Measurements from ENCODE around the gene RPL27.
"Not testable (repeated sequence)": the region's sequence is repeated elsewhere in the genome, so short reads cannot be mapped to it uniquely, and the experiment has no call there.

Gene RPL27

DNA sequence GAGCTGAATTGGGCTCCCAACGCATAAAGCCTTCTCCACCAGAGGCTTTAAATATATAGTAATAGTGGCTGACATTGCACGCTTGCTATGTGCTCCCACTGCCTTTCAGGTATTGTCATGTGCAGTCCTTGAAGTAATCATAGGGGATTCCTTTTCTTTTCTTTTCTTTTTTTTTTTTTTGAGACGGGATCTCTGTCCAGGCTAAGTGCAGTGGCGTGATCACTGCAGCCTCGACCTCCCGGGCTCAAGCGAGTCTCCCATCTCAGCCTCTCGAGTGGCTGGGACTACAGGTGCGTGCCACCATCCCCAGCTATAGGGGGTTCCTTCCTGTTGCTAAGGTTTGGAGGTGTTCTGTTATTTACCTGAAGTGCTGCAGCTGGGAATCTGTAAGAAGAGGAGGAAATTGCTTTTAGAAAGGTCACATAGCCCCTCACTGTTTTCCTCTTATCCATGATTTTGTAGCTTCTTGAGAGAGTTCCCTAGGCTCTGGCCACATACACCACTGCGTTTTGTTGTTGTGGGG lies 845 bp downstream of the RPL27 start:
- Histone ChIP-seq H3K4me3 (replicated peaks; ENCODE audit: insufficient read depth, low read length) (peak overlapping the region; percentile 92), H3K27me3 (ENCODE audit: insufficient read depth, poor library complexity, severe bottlenecking) (no peaks in the 10 kb centered on the region), H3K27ac (replicated peaks) (peak overlapping the region; percentile 94)
- TF ChIP-seq GABPA (IDR thresholded peaks at IDR 0.05; ENCODE audit: low read depth) (no peak), POLR2AphosphoS5 (IDR thresholded peaks at IDR 0.05; ENCODE audit: low read depth) (no peak), SPI1 (IDR thresholded peaks at IDR 0.05; ENCODE audit: borderline replicate concordance, low read depth) (no peak), REST (IDR thresholded peaks at IDR 0.05; ENCODE audit: insufficient replicate concordance, low read depth) (no peak)
- TF ChIP-seq, protein P1, sequence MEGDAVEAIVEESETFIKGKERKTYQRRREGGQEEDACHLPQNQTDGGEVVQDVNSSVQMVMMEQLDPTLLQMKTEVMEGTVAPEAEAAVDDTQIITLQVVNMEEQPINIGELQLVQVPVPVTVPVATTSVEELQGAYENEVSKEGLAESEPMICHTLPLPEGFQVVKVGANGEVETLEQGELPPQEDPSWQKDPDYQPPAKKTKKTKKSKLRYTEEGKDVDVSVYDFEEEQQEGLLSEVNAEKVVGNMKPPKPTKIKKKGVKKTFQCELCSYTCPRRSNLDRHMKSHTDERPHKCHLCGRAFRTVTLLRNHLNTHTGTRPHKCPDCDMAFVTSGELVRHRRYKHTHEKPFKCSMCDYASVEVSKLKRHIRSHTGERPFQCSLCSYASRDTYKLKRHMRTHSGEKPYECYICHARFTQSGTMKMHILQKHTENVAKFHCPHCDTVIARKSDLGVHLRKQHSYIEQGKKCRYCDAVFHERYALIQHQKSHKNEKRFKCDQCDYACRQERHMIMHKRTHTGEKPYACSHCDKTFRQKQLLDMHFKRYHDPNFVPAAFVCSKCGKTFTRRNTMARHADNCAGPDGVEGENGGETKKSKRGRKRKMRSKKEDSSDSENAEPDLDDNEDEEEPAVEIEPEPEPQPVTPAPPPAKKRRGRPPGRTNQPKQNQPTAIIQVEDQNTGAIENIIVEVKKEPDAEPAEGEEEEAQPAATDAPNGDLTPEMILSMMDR (IDR thresholded peaks at IDR 0.05; ENCODE audit: insufficient read depth, low read length): no peak
- DNase-seq (ENCODE audit: low read depth in 1 of 2, low spot score in 1 of 2): no peak

GRCh38 chr17:43000894-43001293 lies 2.7 kb downstream of the RPL27 start:
- H3K27me3 ChIP-seq (ENCODE audit: insufficient read depth, poor library complexity, severe bottlenecking); DNase-seq (ENCODE audit: low read depth in 1 of 2, low spot score in 1 of 2): not testable (repeated sequence)
- H3K4me3 ChIP-seq (replicated peaks; ENCODE audit: insufficient read depth, low read length): peak overlapping the region; percentile 8; the same call in 1 of the 2 replicates
- TF ChIP-seq POLR2AphosphoS5 (IDR thresholded peaks at IDR 0.05; ENCODE audit: low read depth): peak; percentile 59
- H3K27ac ChIP-seq (replicated peaks): peak overlapping the region; percentile 94

DNA sequence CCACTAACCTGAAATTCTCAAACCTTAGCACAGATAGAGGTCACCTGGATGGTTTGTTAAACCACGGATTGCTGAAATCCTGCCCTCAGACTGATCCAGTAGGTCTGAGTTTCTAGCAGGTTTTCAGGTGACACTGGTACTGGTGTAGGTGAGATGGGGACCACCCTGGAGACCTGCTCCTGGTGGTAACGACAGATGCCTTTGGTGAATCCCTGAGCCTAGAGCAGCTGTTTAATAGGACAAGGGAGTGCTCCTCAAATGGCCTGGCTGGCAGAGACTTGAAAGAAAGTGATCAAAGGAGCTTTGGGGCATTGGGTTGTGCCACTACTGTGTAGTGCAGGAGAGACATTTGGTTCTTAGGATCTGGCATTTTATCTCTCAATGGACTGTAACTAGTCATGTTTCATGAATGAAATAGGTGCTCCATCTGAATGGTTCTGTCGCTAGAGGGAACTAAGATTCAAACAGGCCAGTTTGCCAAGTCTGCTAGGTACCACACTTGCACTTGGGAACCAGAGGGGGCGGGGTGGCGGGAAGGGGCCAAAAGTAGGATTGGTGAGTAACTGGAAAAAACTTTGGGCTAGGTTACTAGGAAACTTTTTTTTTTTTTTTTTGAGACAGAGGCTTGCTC lies 5.4 kb downstream of the RPL27 start:
- H3K27ac ChIP-seq (replicated peaks): peak overlapping the region; percentile 2

DNA sequence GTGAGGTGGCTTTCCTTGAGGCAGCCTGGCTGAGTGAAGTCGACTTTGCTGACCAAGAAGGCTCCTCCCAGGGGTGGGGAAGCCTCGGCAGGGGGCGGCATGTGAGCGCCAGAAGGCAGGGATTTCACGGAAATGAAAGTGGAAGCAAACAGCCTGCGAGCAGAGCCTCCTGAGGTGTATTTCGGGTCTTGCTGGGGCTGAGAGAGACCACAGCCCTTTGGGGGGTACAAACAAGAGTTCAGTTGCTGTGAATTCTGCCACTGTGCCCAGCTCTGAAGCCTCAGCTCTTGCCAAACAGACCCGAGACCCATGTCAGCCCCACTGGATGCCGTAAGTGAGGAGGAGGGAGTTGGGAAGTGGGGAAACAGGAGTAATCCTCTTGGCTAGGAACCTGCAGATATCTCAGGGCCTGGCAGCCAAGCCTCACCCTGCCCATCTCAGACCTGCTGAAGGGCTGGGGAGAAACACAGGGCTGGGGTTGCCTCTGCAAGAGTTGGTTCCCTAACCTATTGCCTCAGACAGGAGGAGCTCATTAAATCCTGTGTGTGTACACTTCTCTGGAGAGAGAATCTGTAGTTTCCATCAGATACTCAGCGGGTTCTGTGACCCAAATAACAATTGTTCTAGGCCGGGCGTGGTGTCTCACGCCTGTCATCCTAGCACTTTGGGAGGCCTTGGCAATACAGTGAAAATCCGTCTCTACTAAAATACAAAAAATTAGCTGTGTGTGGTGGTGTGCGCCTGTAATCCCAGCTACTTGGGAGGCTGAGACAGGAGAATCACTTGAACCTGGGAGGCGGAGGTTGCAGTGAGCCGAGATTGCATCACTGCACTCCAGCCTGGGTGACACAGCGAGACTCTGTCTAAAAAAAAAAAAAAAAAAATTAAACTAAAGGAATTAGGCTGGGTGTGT lies 8.7 kb downstream of the RPL27 start, which contains the start of gene IFI35:
Gene IFI35, plus strand, starts transcription at position 146 of the 913 bp plus-strand sequence. Its CDS starts 164 bp downstream, at position 310.
- Histone ChIP-seq H3K4me3 (replicated peaks; ENCODE audit: insufficient read depth, low read length) (peak within 1 kb of the TSS; percentile 50), H3K27me3 (ENCODE audit: insufficient read depth, poor library complexity, severe bottlenecking) (no peaks in the 10 kb centered on the region), H3K27ac (replicated peaks) (peak within 1 kb of the TSS; percentile 85)
- TF ChIP-seq, protein P1 (IDR thresholded peaks at IDR 0.05; ENCODE audit: insufficient read depth, low read length): peak; percentile 23
- no peak for TF ChIP-seq SPI1 (IDR thresholded peaks at IDR 0.05; ENCODE audit: borderline replicate concordance, low read depth)
- no peak for TF ChIP-seq GABPA (IDR thresholded peaks at IDR 0.05; ENCODE audit: low read depth)
- TF ChIP-seq POLR2AphosphoS5 (IDR thresholded peaks at IDR 0.05; ENCODE audit: low read depth): no peak; the same call in 1 of the 2 replicates
- peak in 1 of 2 experiments; percentile 90 for DNase-seq (ENCODE audit: low read depth in 1 of 2, low spot score in 1 of 2)

More for the DNA sequence above, 5.4 kb downstream of the RPL27 start:
- no peak for DNase-seq (ENCODE audit: low read depth in 1 of 2, low spot score in 1 of 2)
- Histone ChIP-seq H3K4me3 (replicated peaks; ENCODE audit: insufficient read depth, low read length) (no peak overlapping the region), H3K27me3 (ENCODE audit: insufficient read depth, poor library complexity, severe bottlenecking) (no peaks in the 10 kb centered on the region)
- no peak for TF ChIP-seq GABPA (IDR thresholded peaks at IDR 0.05; ENCODE audit: low read depth)
- TF ChIP-seq POLR2AphosphoS5 (IDR thresholded peaks at IDR 0.05; ENCODE audit: low read depth): peak; percentile 51; the same call in 1 of the 2 replicates

DNA sequence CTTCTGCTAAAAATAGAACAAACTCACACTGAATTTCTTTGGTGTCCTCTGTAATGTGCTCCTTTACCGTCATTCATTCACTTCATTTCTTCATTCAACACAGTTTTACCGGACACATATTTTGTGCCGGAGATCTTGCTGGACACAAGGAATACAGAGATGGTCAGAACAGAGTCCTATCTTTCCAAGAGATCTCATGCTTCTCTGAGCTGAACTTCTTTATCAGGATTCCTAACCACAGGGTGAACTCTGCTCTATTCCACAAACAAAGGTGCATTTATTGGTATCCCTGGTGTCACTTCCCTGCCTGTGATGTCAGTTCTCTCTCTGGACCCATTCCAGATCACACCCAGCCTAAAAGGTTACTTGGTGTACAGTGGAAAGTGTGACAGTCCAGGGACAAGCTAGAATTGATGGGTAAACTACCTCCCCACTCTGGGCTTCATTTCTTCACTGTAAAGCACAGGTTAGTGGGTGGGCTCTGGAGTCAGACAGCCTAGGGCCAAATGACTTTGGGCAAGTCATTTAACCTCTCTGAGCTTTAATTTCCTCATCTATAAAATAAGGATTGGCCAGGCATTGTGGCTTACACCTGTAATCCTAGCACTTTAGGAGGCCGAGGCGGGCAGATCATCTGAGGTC lies 12.6 kb downstream of the RPL27 start:
- no peak for DNase-seq (ENCODE audit: low read depth in 1 of 2, low spot score in 1 of 2)
- H3K27me3 ChIP-seq (ENCODE audit: insufficient read depth, poor library complexity, severe bottlenecking): no peaks in the 10 kb centered on the region
- H3K27ac ChIP-seq (replicated peaks): no peak overlapping the region
- H3K4me3 ChIP-seq (replicated peaks; ENCODE audit: insufficient read depth, low read length): no peak overlapping the region
- no peak for TF ChIP-seq GABPA (IDR thresholded peaks at IDR 0.05; ENCODE audit: low read depth)
- TF ChIP-seq SPI1 (IDR thresholded peaks at IDR 0.05; ENCODE audit: borderline replicate concordance, low read depth): no peak
- TF ChIP-seq POLR2AphosphoS5 (IDR thresholded peaks at IDR 0.05; ENCODE audit: low read depth): no peak
- TF ChIP-seq, protein P1 (IDR thresholded peaks at IDR 0.05; ENCODE audit: insufficient read depth, low read length): no peak
- TF ChIP-seq REST (IDR thresholded peaks at IDR 0.05; ENCODE audit: insufficient replicate concordance, low read depth): no peak
